Activated T-cell treated with anti-CD3 and anti-CD28 coated beads, Interleukin-2, amount 50 U/mL, for 48 hours (primary cell): ENCODE data around the gene ST6GALNAC4.

Source experiments
- DNase-seq, 2 experiments: peaks; one replicate each; pipeline ENCODE4 v3.0.0-alpha.2; 2020

The ST6GALNAC4 gene

DNA sequence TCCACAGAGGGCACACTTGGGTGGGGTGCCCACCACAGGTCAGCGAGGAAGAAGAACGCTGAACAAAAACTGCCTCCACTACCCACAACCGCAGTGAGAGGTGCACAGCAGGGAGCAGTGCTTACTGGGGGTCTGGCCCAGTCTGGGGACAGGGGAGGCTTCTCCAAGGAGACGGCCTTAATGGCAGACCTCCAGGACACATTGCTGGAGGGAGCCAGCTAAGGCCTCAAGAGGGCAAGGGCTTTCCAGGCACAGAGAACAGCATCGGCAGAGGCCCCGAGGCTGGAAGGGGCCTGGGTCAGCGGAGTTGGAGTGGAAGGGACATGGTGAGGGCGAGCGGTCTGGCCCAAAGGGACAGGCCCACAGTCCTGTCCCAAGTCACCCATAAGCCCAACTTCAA lies 29.1 kb upstream of the ST6GALNAC4 start:
- no peak for DNase-seq

DNA sequence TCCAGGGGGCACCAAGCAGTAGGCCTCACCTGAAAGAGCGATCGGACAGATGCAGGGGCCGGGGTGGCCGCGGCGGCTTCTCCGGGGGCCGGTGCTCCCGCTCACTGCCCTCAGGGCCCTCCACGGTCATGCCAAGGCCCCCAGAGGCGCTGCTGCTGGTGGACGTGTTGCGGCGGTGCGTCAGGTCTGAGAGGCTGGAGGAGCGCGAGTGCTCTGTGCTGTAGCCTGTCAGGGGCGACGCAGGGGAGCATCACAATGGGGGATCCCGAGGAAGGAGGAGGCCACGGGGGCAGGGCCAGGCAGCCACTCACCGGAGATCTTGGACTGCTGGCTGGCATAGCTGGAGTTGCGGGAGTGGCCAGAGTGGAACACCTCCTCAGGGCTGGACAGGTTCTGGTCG lies 28.5 kb upstream of the ST6GALNAC4 start:
- DNase-seq, result no peak

DNA sequence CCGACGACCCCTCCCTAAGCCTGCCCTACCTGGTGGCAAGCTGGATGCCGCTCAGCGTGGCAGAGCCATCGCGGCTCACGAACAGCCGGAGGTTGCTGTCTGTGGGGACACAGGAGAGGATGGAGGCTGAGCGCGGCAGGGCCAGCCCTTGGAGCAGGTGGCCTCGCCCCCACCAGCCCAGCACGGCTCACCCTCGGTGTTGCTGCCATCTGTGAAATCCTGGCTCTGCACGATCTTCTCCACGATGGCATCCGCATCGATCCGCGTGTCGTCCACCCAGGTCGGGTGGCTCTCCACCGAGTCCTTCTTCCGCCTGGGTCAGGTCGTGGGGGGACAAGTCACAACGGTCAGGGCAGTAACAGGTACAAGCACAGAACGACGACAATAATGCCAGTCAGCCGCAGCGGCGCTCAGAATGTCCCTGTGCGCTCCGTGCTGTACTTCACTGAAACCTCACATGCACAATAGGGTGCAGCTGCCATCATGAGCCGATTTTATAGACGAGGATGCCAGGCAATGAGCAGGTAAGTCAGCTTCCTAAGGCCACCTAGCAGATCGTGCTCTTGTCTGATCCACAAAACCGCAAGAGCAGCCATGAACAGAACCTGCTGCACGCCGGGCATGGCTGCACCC lies 27.9 kb upstream of the ST6GALNAC4 start:
- DNase-seq, result no peak

DNA sequence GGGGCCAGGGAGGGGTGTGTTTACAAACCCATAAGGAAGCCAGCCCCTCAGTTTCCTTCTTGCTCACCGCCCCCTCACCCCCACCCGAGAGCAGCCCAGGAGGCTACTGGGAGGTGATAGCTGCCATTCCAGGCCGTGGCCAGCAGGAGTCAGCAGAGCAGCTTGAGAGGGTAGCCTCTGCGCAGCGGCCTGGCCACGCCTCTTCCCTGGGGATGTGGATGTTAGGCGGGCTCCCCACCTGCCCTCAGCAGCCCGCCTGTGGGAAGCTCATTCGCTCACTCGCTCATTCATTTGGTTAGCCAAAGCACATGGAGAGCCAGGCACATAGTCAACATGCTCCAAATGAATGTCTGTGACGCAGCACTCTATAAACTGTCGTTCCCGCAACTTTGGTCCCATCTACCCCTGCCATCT lies 26.9 kb upstream of the ST6GALNAC4 start:
- DNase-seq, result peak; percentile 86 to 91

DNA sequence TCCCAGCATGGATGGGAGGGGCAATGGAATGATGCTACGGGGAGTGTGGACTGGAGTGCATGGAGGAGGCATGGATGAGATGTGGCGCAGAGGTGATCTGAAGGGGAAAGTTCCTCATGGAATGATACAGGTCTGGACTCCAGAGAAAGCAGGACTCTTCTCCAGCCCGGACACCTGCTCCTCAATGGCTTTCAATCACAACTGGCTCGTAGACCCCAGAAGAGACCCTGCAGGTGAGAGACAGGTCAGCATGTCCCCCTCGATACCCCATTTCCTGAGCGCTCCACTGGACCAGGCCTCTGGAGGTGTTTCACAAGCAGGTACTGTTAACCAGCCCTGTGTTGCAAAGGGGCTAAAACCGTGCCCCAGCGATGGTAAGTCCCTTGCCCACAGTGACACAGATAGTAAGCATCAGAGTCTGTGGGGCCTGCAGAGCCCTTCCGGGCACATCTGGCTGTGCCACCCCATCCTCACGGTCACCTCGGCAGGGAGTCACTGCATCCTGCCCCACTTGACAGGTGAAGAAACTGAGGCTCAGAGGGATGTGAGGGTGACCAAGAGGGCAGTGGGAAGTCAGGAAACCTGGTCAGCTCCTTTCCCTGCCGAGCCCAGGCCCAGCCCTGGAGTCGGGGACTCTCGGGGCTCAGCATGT lies 26.3 kb upstream of the ST6GALNAC4 start:
- DNase-seq, result no peak

DNA sequence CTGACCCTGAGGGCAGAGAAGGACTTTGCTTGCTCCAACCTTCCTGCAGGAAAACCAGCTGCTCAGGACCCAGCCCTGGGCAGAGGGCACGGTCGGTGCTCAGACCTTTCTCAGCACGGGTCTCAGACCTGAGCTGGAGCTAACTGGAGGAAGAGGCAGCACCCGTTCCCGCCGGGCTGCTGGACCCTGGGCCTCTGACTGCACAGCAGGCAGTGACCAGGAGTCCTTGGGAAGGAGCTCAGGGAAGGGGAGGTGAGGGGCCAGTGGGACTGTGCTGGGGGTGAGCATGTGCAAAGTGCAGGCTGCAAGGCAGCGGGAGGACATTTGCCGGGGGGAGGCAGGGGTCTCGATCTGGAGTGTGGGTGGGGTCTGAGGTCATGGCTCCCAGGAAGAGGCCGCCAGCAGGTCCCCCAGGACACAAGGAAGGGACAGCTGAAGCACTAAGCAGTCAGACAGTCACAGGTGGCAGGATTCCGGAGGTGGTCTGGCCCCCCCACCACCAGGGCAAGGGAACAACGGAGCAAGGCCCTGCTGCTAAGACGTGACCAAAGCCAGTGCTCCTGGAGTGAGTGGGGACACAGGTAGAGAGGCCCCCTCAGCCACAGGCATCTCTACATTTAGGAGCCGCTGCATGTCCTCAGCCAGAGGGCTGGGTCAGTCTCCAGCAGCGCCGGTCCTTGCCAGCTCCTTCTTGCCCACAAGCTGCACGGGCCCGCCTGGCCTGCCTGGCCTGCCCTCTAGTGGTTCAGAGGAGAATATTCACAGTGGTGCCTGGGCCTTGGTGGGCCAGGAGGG lies 25.6 kb upstream of the ST6GALNAC4 start:
- peak; percentile 67 to 73 for DNase-seq

DNA sequence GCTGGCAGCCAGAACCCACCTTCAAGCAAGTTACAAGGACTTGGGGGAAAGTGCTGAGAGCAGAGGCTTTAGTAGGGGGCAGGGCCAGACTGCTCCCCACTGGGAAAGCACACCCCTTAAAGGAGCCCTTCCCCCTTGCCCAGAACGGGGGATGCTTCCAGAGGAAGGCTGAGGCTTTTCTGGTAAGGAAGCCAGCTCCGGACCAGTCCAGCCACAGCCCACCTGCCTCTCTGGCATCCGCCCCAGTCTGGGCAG lies 25.0 kb upstream of the ST6GALNAC4 start:
- DNase-seq, result no peak

DNA sequence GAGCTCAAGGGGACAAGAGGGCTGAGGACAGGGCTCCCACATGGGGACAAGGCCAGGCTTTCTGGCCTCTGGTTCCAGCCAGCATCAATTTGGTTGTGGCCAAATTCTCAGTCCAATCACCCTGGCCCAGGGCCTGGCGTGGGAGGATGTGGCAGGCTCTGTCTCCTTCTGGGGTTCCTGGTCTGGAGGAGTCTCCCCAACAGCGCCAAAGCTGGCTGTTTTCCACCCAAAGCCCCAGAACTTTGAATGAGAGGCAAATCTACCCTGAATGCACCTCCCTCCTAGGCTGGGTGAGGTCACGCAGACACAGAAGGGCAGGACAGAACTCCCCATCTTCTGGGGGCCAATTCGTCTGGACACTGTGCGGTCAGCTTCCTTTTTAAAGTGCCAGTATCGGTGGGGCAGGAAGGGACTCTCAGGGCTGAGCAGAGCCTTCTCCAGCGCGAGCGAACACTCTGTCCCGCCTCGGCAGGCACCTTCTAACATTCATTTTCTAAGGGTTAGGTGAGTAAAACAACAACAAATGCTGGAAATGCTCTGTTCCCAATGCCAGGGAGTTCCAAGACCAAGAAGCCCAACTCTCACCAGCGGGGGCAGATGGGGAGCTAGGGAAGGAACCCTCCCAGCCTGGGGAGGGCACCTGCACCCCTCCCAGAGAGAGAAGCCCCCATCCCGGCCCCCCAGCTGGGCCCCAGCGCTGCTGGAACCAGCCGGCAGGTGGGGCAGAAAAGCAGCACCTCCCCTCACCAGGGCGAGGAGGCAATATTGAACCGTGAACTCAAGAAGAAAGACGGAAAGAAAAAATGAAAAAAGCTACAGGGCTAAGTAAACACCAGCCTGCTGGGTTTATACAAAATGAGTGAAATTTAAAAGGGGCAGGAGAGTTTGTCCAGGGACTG lies 24.5 kb upstream of the ST6GALNAC4 start:
- DNase-seq, result no peak

DNA sequence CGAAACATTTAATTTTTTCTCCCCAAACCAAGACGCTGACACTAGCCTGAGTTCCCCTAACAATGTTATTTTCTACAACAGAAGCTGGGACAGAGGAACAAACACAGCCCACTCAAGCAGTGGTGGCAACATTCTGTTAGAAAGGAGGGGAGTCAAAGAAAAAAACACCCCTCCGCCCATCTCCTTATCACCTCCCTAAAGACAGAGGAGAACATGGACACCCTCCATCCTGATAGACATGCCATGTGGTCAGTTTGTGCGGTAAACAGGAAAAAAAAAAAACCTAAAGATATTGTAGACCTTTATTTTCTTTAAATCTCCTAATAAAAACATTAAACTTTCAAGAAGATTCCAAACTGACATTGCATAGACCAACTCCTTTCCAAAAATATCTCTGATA lies 23.8 kb upstream of the ST6GALNAC4 start:
- DNase-seq, result no peak

DNA sequence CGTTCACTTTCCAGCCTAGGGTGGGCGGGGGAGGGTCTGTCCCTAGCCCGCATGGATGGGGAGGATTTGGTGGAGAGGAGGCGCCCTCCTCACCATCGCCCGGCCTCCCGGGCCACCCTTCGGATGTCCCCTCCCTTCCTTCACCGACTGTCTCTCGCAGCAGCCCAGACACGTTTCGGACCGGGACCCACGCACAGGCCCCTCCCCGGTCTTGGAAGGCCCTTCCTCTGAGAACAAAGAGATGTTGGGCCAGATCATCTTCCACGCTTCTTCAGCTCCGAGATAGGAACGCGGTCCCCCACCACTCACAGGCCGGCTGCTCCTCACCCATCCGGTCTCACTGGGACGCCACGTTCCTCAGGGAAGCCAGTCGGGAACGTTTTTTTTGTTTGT lies 21.5 kb upstream of the ST6GALNAC4 start:
- DNase-seq, result no peak

DNA sequence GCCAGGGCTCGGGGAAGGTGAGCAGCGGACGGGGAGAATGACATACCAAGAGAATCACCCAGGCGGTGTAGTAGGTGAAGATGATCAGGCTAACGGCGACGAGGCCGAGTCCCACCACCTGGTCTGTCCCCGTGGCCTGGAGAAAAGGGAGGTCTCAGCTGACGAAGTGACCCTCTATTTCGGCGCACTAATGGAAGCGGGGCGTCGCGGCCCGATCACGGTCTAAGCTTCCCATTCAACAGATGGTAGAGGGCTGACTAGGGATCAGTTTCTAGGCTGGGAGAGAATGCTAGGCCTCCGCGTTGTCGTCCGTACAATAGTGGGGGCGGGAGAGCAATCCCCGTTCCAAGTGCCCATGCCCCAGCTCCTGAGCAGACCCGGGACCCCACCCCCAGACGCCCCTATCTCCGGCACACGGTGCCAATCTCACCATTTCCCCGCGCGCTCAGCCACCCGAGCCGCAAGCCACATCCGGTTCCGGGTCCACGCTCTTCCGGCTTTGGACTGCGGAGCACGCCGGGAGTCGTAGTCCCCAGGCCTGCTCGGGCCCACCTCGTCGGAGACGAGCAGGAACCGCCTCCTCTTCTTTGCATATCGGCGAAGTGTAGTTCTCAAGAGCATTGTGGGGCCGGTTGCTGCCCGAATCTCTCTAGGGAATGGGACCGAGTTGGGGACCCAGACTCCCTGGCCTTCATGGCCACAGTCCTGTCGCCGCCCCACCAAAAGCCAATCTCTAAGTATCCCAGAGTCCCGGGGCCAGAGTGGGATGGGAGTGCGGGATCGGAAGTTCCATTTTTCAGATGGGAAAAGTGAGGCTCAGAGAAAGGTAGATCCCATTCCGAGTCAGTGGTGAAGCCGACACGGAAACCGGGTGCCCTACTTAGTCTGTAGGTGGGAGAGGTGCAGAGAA lies 20.8 kb upstream of the ST6GALNAC4 start, which contains the start of gene DPM2:
DPM2 (minus strand) TSS at position 467 of the 910 bp plus-strand sequence; CDS start at position 433, 34 bp downstream.
- peak; percentile 86 to 90 for DNase-seq

DNA sequence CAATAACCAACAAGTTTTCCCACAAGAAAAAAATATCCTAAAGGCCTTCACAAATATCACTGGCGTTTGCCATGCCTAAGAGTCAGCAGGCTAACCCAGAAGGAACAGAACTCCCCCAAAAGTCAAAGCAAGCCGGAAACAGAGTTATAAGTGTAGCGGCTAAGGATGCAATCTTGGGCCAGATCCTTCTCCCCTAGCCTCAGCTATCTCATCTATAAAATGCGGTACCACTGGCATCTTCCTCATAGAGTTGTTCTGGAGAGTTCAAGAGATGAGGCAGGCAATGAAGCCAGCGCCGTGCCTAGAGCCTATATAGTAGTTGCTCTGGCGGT lies 20.2 kb upstream of the ST6GALNAC4 start:
- DNase-seq, result no peak

DNA sequence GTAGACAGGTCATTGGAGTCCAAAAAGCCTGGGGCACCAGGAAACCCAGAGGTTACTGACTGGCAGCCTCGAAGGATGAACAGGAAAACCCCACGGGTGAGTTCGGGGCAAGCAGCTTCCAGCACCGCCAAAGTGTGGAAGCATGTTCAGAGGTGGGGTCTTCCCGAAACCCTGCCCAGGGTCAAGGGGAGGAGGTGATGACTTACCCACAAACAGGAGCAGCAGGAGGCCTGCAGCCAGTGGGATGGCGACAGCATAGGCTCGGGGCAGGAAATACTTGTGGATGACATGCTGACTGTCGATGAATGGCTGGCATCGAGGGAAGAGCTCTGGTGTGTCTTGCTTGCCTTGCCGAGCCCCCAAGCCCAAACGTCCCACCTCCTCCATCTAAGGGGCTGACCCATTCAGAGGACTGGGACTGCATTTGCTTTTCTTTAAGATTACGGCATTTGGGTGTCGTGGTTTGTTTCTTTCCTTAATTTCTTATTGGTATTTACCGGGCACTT lies 19.6 kb upstream of the ST6GALNAC4 start:
- DNase-seq, result no peak

DNA sequence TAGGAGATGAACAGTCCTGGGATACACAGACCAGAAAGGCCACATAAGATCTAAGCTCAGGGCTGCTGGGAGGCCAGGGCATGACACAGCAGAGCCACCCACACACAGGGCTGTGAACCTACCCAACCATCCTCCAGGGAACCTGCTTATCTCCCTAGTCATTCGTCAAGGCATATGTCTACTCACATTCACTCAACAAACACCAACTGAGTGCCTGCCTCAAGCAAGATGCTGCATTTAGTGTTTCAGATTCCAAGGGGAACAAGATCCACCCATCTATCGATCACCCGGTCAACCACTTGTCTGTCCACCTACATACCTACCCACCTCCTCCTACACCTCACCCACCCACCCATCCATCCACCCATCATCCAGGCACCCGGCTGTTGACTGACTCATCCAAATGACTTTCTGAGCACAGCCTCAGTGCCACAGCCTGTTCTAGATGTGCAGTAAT lies 19.0 kb upstream of the ST6GALNAC4 start:
- peak; percentile 45 to 59 for DNase-seq

DNA sequence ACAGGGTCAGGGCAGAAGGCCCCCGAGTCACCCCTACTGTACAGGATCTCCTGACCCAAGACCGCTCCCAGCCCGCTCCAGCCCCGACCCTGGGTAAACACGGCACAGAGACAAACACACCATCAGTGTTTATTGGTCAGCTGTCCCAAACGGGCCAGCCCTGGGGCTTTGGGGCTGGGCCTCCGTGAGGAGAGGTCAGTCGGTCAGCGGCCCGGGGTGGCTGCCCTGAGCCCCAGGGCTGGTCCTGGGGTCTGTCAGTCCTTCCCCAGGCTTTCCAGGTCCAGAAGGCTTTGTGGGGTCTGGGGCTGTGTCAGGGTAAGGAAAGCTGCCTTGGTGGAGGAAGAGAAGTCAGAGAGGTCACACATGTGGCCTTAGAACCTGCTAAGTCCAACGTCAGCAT lies 18.1 kb upstream of the ST6GALNAC4 start:
- no peak for DNase-seq

DNA sequence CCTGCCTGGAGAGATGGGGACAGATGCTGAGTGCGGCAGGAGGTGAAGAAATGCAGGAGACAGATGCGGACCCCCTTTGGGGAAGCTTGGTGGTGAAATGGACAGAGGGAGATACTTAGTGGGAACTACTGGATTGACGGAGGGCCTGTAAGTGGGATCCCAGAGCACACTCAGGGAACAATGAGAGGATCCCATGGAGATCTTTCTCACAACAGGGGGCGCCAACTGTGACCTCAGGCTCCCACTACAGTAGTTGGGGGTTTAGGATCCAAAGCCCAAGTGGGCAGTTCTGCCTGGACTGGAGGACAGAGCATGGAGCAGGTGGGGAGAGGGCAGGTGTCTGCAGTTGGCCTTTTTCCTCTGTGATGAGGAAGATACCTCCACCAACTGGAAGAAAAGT lies 17.4 kb upstream of the ST6GALNAC4 start:
- DNase-seq, result no peak

DNA sequence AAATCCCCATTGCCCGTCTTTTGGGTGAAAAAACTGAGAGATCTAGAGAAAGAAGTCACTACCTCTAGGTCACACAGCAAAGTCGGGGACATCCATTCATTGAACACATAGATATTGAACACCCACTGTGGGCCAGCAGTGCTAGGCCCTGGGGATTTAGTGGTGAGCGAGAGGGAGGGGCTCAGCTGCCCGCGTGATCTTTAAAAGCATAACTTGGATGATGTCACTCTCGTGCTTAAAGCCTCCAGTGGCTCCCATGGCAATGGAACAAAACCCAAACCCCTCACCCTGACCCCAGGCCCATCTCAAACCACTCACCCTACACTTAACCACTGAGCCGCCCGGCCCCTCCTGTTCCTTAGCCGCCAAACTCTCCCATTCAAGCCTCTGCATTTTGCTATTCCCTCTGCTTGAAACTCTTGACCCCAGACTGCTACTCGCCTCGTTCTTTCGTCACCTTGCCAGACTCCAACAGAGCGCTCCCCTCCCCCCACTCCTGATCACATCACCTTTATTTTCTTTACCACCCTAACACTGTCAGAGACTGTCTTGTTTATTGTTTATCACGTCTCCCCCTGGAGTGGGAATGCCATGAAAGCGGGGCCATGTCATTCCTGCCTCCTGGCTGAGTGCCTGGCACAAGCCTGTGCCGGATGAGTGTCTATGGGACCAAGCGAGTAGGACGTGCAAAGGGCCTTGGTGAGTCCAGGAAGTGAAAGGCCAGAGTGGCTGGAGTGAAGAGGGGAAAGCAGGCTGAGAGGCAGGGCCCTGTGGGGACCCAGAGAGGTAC lies 14.4 kb upstream of the ST6GALNAC4 start:
- no peak for DNase-seq

DNA sequence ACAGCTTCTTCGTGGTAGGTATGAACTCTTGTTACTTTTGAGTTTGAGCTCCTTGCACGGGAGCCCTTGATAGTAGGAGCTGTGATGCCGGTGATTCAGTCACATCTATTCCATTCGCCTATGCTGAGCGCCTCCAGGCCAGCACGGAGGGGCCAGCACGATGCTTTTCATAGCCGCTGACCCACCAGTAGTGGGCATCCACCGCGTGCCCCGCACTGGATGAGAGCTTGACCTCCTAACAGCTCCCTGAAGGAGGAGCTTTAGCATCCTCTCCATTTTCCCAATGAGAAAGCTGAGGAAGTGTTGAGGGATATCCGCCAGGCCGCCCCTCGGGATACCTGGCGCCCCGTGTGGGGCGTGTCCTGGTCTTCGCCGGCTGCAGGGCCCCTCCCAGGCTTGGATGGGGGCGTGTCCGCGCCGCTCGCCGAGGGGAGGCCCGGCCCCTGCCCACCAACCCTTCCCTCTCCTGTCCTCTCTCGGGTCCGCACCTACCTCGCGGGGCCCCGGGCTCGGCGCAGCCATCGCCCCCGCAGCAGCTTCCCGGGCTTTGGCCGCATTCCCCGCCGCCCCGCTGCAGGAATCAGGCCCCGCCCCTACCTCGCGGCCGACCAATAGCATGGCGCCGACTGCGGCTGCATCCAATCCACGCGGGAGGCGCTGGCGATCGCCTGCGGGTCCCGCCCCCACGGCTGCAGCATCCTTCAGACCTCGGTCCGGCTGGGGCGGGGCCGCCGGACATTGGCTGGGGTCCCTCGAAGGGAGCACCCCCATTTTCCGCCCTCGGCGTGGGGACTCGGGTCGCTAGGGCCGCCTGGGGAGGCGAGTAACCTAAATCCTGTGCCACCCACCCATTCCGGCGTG lies 13.6 kb upstream of the ST6GALNAC4 start, which contains the start of gene PIP5KL1:
PIP5KL1 (minus strand) TSS at position 547 of the 861 bp plus-strand sequence; CDS start at position 522, 25 bp downstream.
- peak; percentile 82 to 86 for DNase-seq

DNA sequence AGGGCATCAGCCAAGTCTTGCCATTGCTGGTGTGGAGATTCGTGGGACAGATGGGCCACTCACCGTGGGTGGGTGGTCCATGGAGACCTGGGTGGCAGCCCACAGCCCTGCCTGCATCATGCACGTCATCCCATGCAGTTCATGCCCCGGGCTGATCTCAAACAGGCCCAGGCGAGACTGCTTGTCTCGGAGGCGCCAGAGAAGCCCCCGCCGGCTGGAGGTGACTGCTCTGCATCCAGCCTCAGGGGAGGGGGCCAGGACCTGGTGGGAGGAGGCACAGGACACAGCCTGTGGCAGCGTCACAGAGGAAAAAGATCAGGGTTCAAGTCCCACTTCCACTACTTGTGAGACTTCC lies 12.8 kb upstream of the ST6GALNAC4 start:
- DNase-seq, result no peak
